Keratinocyte (primary cell): Measurements from ENCODE around the gene MYO10. TPM values are rescaled to one million over a fixed set of nuclear protein-coding genes. Genes with fewer than 3 reads are reported as not detected.

Experiments used
- DNase-seq: peaks from one replicate; pipeline ENCODE4 v3.0.0-alpha.2; 2011; ENCODE audit warnings: low read depth, missing footprints, low spot score
- FAIRE-seq: peaks from 2 replicates; lab custom pipeline; 2011; peaks lifted over from hg19 to GRCh38; lab: Jason Lieb, UNC
- H2AFZ ChIP-seq: 2 replicates; pipeline ENCODE4 v1.6.0; 2012; ENCODE audit warnings: low read length, control low read depth, inconsistent platforms; ENCODE audit not compliant: control insufficient read depth
- H3K27ac ChIP-seq: 2 replicates; pipeline ENCODE4 v1.5.1; 2011; ENCODE audit warnings: low read length; ENCODE audit not compliant: control insufficient read depth, insufficient read depth
- H3K27me3 ChIP-seq: 3 replicates; pipeline ENCODE4 v1.6.0; 2011; ENCODE audit warnings: low read length; ENCODE audit not compliant: control insufficient read depth, insufficient read depth; ENCODE audit errors: extremely low read depth
- H3K36me3 ChIP-seq, 2 experiments: 2 replicates in 1 of 2; 3 replicates in 1 of 2; pipeline ENCODE4 v1.5.1; 2011; ENCODE audit warnings: low read length in 2 of 2, mild to moderate bottlenecking in 1 of 2; ENCODE audit not compliant: control insufficient read depth in 2 of 2, insufficient read depth in 2 of 2; ENCODE audit errors: extremely low read depth in 1 of 2
- H3K4me1 ChIP-seq: 3 replicates; pipeline ENCODE4 v1.5.1; 2011; ENCODE audit warnings: low read length; ENCODE audit not compliant: control insufficient read depth, insufficient read depth; ENCODE audit errors: extremely low read depth
- H3K4me2 ChIP-seq: 3 replicates; pipeline ENCODE4 v1.6.0; 2011; ENCODE audit warnings: low read depth, low read length; ENCODE audit not compliant: control insufficient read depth, insufficient read depth; ENCODE audit errors: extremely low read depth
- H3K4me3 ChIP-seq, 3 experiments: fragments of 200-600 bp in 1 of 3; sonication (generic) in 1 of 3; 2 replicates in 2 of 3; 3 replicates in 1 of 3; pipeline ENCODE4 v1.5.1; 2011 to 2016; ENCODE audit warnings: low read length in 3 of 3, mild to moderate bottlenecking in 3 of 3, control low read depth in 2 of 3, inconsistent platforms in 1 of 3, low read depth in 1 of 3, mixed read lengths in 1 of 3, mixed run types in 1 of 3, moderate library complexity in 1 of 3; ENCODE audit not compliant: control insufficient read depth in 2 of 3, insufficient read depth in 2 of 3; ENCODE audit errors: extremely low read depth in 1 of 3
- H3K79me2 ChIP-seq: 2 replicates; pipeline ENCODE4 v1.6.0; 2012; ENCODE audit warnings: low read length; ENCODE audit not compliant: control insufficient read depth, insufficient read depth
- H3K9ac ChIP-seq: 3 replicates; pipeline ENCODE4 v1.6.0; 2011; ENCODE audit warnings: low read length; ENCODE audit not compliant: control insufficient read depth, insufficient read depth; ENCODE audit errors: extremely low read depth
- H3K9me1 ChIP-seq: 3 replicates; pipeline ENCODE4 v1.6.0; 2011; ENCODE audit warnings: low read length; ENCODE audit not compliant: control insufficient read depth, insufficient read depth; ENCODE audit errors: extremely low read depth
- H3K9me3 ChIP-seq: 2 replicates; pipeline ENCODE4 v1.5.1; 2012; ENCODE audit warnings: low read depth, low read length; ENCODE audit not compliant: control insufficient read depth
- H4K20me1 ChIP-seq: 3 replicates; pipeline ENCODE4 v1.6.0; 2011; ENCODE audit warnings: low read length; ENCODE audit not compliant: control insufficient read depth, insufficient read depth; ENCODE audit errors: extremely low read depth
- EZH2 ChIP-seq: IDR thresholded peaks from one replicate; pipeline ENCODE4 v1.6.1; 2012; ENCODE audit warnings: inconsistent platforms, mild to moderate bottlenecking, low read length, moderate library complexity
- dilution Hi-C: fragments of 300-500 bp; cut with MboI; formaldehyde crosslinking; loops from one replicate; pipeline ENCODE4 v1.7.0; 2020; ENCODE audit warnings: low sequenced_read_pairs; ENCODE audit not compliant: extremely low pct_ligation_motif_present
- polyA plus RNA-seq, 5 experiments: library from polyadenylated mRNA; depleted of rRNA in 3 of 5; stranded (reverse) in 3 of 5; stranded (forward) in 1 of 5; unstranded in 1 of 5; fragments of >200 nt; gene quantifications; 1 replicate in 1 of 5; 2 replicates in 3 of 5; 3 replicates in 1 of 5; pipeline versions ENCODE4 v1.2.1 to v1.2.3, GENCODE V29; 2011 to 2012; ENCODE audit warnings: missing spikeins in 2 of 5, low read depth in 1 of 5, low replicate concordance in 1 of 5
- TF ChIP-seq, protein P1 (sequence below), 3 experiments: IDR thresholded peaks in 1 of 3; conservative IDR thresholded peaks in 1 of 3; optimal IDR thresholded peaks in 1 of 3; 2 replicates in 2 of 3; 3 replicates in 1 of 3; pipeline versions ENCODE3 to v1.5.1; 2011; ENCODE audit warnings: low read length in 3 of 3, mild to moderate bottlenecking in 3 of 3, moderate library complexity in 2 of 3, control low read depth in 1 of 3, inconsistent platforms in 1 of 3; ENCODE audit not compliant: insufficient read depth in 2 of 3; ENCODE audit errors: extremely low read depth in 1 of 3

The MYO10 gene
- polyA plus RNA-seq, 1 donor (not counting 4 experiments of a cell fraction or from before 2014, with no cell fraction given) = 22.0 TPM

DNA sequence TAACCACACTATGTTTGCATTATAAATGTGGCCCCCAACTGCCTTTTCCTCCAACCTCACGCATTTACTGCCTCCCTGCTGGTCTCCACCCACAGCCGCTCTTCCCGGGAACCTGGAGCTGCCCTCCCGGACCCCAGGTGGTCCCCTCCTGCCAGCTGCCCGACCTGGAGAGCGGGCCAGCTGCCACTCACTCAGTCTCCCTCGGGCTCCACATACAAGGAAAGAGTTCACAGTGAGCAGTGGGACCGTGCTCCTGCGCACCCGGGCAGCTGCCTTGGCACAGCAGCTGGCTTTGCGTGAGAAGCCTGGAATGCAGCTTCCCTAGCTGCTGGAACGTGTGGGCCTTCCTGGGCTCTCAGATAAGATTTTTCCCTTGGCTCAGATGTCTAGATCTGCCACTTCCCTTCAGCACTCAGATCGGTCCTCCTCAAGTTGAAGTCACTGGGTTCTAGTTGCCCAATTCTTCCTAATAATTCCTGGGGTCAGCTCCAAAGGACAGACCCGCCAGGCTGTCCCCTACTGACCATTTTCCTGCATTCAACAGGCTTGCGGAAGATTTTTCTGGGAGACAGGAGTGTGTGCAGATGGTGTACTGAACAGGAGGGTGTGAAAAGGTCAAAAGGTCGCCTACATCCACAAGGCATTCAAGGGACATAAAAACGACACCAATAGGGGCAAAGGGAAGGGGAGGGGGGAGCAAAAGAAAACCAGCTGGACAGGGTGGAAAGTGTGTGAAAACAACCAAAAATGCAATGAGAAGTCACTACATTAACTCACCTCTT, 69.1 kb downstream of the MYO10 start:
- H3K79me2 ChIP-seq = peaks cover 90% of the 10 kb centered on the region
- peaks cover 8% of the 10 kb centered on the region for H3K9me1 ChIP-seq
- no peaks in the 10 kb centered on the region for H3K27me3 ChIP-seq
- no peak overlapping the region for H3K27ac ChIP-seq
- no peak overlapping the region for H2AFZ ChIP-seq
- peaks cover 6 to 10% of the 10 kb centered on the region in 2 experiments for H3K36me3 ChIP-seq
- H3K4me3 ChIP-seq = no peak overlapping the region
- no peak overlapping the region for H3K9ac ChIP-seq
- FAIRE-seq (no peak), DNase-seq (no peak)
- no peaks in the 10 kb centered on the region for H3K9me3 ChIP-seq
- no peak for TF ChIP-seq EZH2
- TF ChIP-seq, protein P1, sequence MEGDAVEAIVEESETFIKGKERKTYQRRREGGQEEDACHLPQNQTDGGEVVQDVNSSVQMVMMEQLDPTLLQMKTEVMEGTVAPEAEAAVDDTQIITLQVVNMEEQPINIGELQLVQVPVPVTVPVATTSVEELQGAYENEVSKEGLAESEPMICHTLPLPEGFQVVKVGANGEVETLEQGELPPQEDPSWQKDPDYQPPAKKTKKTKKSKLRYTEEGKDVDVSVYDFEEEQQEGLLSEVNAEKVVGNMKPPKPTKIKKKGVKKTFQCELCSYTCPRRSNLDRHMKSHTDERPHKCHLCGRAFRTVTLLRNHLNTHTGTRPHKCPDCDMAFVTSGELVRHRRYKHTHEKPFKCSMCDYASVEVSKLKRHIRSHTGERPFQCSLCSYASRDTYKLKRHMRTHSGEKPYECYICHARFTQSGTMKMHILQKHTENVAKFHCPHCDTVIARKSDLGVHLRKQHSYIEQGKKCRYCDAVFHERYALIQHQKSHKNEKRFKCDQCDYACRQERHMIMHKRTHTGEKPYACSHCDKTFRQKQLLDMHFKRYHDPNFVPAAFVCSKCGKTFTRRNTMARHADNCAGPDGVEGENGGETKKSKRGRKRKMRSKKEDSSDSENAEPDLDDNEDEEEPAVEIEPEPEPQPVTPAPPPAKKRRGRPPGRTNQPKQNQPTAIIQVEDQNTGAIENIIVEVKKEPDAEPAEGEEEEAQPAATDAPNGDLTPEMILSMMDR (optimal IDR thresholded peaks at IDR 0.05 in 1 of 3, IDR thresholded peaks at IDR 0.05 in 1 of 3, conservative IDR thresholded peaks at IDR 0.05 in 1 of 3; ENCODE audit: extremely low read depth in 1 of 3, insufficient read depth in 2 of 3, low read length in 3 of 3) = no peak
- peaks cover 22% of the 10 kb centered on the region for H3K4me1 ChIP-seq
- dilution Hi-C loops = no loop called here
- peaks cover 15% of the 10 kb centered on the region for H4K20me1 ChIP-seq
- H3K4me2 ChIP-seq = no peak overlapping the region

DNA sequence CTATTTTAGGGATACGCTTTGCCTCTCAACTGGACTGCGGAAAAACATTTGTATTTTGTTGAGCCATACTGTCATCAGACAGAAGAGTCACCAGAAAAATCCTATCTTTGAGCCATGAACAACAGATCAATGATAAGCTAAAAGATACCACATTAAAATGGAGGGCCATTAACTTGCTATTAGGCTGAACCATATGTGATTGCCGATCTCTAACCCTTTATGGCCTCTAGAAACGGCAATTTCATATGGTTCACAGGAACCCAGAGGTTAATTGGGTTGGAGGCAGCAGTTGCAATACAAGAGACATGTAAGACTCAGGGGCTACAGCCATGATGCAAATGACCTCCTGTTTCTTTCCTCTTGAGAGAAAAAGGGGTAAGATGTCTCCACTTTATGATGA, 69.8 kb downstream of the MYO10 start:
- H3K4me1 ChIP-seq = peaks cover 15% of the 10 kb centered on the region
- H2AFZ ChIP-seq = no peak overlapping the region
- dilution Hi-C loops = no loop called here
- H3K27ac ChIP-seq = no peak overlapping the region
- FAIRE-seq = no peak
- no peaks in the 10 kb centered on the region for H3K27me3 ChIP-seq
- H3K36me3 ChIP-seq = peaks cover 8 to 10% of the 10 kb centered on the region in 2 experiments
- peaks cover 90% of the 10 kb centered on the region for H3K79me2 ChIP-seq
- H4K20me1 ChIP-seq = peaks cover 13% of the 10 kb centered on the region
- no peaks in the 10 kb centered on the region for H3K9me3 ChIP-seq
- H3K9me1 ChIP-seq = peaks cover 8% of the 10 kb centered on the region
- H3K9ac ChIP-seq = no peak overlapping the region
- no peak overlapping the region for H3K4me2 ChIP-seq
- TF ChIP-seq EZH2 = no peak
- TF ChIP-seq, protein P1 (optimal IDR thresholded peaks at IDR 0.05 in 1 of 3, IDR thresholded peaks at IDR 0.05 in 1 of 3, conservative IDR thresholded peaks at IDR 0.05 in 1 of 3; ENCODE audit: extremely low read depth in 1 of 3, insufficient read depth in 2 of 3, low read length in 3 of 3) = no peak
- DNase-seq = no peak
- H3K4me3 ChIP-seq = no peak overlapping the region
